Measurements from ENCODE around the gene TRIM16. TPM values are rescaled to one million over a fixed set of nuclear protein-coding genes. Genes with fewer than 3 reads are reported as not detected.
"Not testable (repeated sequence)": the region's sequence is repeated elsewhere in the genome, so short reads cannot be mapped to it uniquely, and the experiment has no call there.

The TRIM16 gene
- total RNA-seq, 2 experiments from 2014 or later = 13.9 to 17.8 TPM

DNA sequence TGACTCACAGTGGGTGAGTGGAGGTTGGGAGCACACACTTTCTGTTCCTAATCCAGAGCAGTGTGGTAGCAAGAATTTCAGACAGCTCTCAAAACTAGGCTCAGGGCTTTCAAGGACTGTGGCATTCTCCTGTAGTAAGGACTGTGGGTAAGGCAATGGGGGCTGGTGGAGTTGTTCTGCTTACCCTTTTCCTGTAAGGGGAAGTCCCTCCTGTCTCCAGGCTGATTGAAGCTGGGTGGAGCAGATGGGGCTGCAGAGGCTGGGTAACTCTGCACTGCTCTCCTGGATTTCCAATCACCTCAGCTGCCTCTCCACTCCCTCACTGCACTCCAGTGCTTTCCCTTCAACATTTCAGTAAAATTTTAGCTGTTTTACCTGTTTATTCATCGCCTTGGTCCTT, 3.4 kb upstream of the TRIM16 start:
- POLR2A ChIA-PET; H3K27ac Mint-ChIP-seq; H3K27me3 Mint-ChIP-seq; H3K36me3 Mint-ChIP-seq (ENCODE audit: low read depth); CTCF ChIA-PET; H3K4me3 Mint-ChIP-seq; intact Hi-C loops (cut with micrococcal nuclease); H3K9me3 Mint-ChIP-seq; ATAC-seq; DNase-seq: not testable (repeated sequence)
- H3K4me1 Mint-ChIP-seq (ENCODE audit: low read depth) = peaks cover 15% of the 10 kb centered on the region

DNA sequence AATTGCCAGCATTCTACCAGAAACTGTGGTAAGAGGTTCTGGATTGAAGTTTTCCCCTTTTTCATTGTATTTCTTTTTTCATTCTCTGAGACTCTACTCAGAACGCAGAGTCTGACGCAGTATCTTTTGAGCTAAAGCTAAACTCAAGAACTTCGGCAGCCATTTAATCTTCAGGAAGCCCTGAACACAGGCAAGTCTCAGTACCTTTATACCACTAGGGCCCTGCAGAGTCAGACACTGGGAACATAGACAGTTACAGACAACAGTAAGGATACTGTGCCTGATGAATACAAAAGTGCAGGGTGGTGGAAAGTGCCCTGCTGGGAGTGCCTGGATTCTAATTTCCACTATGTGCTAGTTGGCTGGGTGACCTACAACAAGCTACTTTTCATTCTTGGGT, 976 bp downstream of the TRIM16 start:
- ATAC-seq; intact Hi-C loops (cut with micrococcal nuclease); H3K27ac Mint-ChIP-seq; CTCF ChIA-PET; H3K9me3 Mint-ChIP-seq; DNase-seq; H3K27me3 Mint-ChIP-seq; POLR2A ChIA-PET: not testable (repeated sequence)
- H3K4me3 Mint-ChIP-seq = peak overlapping the region; percentile 94
- peaks cover 17% of the 10 kb centered on the region for H3K36me3 Mint-ChIP-seq (ENCODE audit: low read depth)
- H3K4me1 Mint-ChIP-seq (ENCODE audit: low read depth) = peaks cover 25% of the 10 kb centered on the region

DNA sequence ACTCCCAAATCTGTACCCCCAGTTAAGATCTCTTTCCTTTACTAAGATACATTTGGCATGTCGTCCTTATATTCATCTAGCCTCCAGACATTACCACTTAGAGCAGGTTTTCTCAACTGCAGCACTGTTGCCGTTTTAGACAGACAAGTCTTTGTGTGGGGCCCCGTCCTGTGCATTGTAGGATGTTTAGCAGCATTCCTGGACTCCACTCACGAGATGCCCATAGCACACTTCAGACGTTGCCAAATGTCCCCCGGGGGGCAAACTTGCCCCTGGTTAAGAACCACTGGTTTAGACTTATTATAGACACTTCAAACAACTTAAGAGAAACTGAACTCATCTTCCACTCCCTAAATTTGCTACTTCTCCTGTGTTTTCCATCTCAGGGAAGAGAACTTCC, 8.1 kb downstream of the TRIM16 start:
- H3K4me3 Mint-ChIP-seq; CTCF ChIA-PET; H3K9me3 Mint-ChIP-seq; H3K27ac Mint-ChIP-seq; ATAC-seq; intact Hi-C loops (cut with micrococcal nuclease); DNase-seq; POLR2A ChIA-PET; H3K27me3 Mint-ChIP-seq: not testable (repeated sequence)
- Mint-ChIP-seq H3K36me3 (ENCODE audit: low read depth) (peaks cover 39% of the 10 kb centered on the region), H3K4me1 (ENCODE audit: low read depth) (peaks cover 10% of the 10 kb centered on the region)

DNA sequence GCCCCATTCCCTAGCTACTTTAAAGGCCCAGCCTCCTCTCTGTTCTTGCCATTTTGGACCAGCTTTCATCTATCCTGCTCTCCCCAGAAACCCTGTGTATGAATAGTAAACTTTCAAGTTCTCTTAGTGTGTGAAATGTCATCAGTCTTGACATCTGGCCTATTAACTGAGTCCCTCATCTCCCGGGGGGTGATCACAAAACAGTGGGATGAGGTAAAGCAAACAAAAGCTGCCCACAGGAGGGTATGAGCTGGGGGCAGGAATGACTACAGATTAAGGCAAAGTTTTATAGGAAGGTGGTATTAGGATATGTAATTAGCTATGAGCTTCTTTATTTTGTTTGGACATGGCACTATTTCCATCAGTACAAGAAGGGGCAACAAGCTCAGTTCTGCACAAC, 9.5 kb downstream of the TRIM16 start:
- DNase-seq; CTCF ChIA-PET; ATAC-seq; H3K9me3 Mint-ChIP-seq; H3K4me3 Mint-ChIP-seq; H3K4me1 Mint-ChIP-seq (ENCODE audit: low read depth); POLR2A ChIA-PET; H3K27ac Mint-ChIP-seq; intact Hi-C loops (cut with micrococcal nuclease); H3K27me3 Mint-ChIP-seq: not testable (repeated sequence)
- H3K36me3 Mint-ChIP-seq (ENCODE audit: low read depth) = peaks cover 37% of the 10 kb centered on the region

DNA sequence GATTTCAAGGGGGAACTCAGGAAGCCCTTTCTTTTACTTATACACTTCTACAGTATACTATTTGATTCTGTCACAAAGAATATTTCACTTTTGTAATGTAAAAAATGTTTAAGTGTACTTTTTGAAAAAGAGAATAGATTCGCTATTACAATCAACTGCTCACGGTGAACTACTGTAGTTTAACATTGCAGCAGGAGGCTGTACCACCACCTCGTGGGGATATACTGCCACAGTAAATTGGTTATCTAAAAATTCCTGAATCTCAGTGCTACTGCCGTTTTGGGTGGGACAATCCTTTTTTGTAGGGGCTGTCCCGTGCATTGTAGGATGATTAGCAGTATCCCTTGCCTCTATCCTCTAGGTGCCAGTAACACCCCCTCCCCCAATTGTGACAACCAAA, 14.6 kb downstream of the TRIM16 start:
- H3K27me3 Mint-ChIP-seq; intact Hi-C loops (cut with micrococcal nuclease); ATAC-seq; H3K27ac Mint-ChIP-seq; CTCF ChIA-PET; H3K4me3 Mint-ChIP-seq; H3K4me1 Mint-ChIP-seq (ENCODE audit: low read depth); POLR2A ChIA-PET; H3K9me3 Mint-ChIP-seq; DNase-seq: not testable (repeated sequence)
- H3K36me3 Mint-ChIP-seq (ENCODE audit: low read depth) = peaks cover 33% of the 10 kb centered on the region

DNA sequence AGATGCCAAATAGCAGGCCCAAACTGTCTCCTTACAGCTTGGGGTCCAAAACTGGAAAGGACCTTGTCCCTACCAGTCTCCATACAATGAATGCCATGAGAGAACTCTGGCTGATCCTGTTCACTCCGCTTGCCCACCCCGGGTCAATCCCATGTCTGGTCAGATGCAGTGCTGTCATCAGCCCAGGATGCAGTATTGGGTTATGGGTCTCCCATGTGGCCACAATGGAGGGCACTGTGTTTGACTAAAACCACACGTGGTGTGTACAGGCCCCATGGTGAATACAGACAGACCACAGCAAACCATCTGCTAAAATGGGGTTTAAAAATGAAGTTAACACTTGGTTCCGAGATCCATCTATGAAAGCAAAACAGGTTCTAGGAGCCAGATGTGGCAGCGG, 20.4 kb downstream of the TRIM16 start:
- TF ChIP-seq, protein P1, sequence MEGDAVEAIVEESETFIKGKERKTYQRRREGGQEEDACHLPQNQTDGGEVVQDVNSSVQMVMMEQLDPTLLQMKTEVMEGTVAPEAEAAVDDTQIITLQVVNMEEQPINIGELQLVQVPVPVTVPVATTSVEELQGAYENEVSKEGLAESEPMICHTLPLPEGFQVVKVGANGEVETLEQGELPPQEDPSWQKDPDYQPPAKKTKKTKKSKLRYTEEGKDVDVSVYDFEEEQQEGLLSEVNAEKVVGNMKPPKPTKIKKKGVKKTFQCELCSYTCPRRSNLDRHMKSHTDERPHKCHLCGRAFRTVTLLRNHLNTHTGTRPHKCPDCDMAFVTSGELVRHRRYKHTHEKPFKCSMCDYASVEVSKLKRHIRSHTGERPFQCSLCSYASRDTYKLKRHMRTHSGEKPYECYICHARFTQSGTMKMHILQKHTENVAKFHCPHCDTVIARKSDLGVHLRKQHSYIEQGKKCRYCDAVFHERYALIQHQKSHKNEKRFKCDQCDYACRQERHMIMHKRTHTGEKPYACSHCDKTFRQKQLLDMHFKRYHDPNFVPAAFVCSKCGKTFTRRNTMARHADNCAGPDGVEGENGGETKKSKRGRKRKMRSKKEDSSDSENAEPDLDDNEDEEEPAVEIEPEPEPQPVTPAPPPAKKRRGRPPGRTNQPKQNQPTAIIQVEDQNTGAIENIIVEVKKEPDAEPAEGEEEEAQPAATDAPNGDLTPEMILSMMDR (IDR thresholded peaks at IDR 0.05) = no peak
- no peak for DNase-seq
- no peaks in the 10 kb centered on the region for H3K9me3 Mint-ChIP-seq
- no peak overlapping the region for H3K27ac Mint-ChIP-seq
- peaks cover 31% of the 10 kb centered on the region for H3K36me3 Mint-ChIP-seq (ENCODE audit: low read depth)
- CTCF ChIA-PET = no interaction called here
- no peak for ATAC-seq
- no peaks in the 10 kb centered on the region for H3K4me1 Mint-ChIP-seq (ENCODE audit: low read depth)
- H3K27me3 Mint-ChIP-seq = no peaks in the 10 kb centered on the region
- intact Hi-C loops (cut with micrococcal nuclease) = no loop called here
- no peak overlapping the region for H3K4me3 Mint-ChIP-seq
- POLR2A ChIA-PET = no interaction called here

DNA sequence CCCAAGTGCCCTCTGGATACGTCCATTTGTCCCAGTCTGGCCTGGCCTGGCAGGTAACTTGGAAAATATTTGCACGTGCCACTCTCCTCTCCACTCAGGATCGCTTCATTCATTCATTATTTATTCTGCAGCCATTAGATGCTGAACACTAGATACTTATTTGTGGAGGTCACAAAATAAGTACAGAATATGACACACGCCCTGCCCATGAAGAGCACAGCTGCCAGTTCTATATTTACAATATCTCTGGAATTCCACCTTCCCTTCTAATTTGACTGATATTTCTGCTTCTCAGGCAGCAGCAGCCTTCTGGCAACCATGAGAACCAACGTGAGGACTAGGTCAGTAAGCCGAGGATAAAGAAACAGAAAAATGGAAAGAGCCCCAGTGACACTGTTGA, 20.9 kb downstream of the TRIM16 start:
- POLR2A ChIA-PET = no interaction called here
- Mint-ChIP-seq H3K9me3 (no peaks in the 10 kb centered on the region), H3K36me3 (ENCODE audit: low read depth) (peaks cover 31% of the 10 kb centered on the region), H3K27ac (no peak overlapping the region), H3K4me1 (ENCODE audit: low read depth) (no peaks in the 10 kb centered on the region), H3K4me3 (no peak overlapping the region), H3K27me3 (no peaks in the 10 kb centered on the region)
- no peak for ATAC-seq
- TF ChIP-seq, protein P1 (IDR thresholded peaks at IDR 0.05) = no peak
- intact Hi-C loops (cut with micrococcal nuclease) = no loop called here
- CTCF ChIA-PET = no interaction called here
- DNase-seq = no peak

DNA sequence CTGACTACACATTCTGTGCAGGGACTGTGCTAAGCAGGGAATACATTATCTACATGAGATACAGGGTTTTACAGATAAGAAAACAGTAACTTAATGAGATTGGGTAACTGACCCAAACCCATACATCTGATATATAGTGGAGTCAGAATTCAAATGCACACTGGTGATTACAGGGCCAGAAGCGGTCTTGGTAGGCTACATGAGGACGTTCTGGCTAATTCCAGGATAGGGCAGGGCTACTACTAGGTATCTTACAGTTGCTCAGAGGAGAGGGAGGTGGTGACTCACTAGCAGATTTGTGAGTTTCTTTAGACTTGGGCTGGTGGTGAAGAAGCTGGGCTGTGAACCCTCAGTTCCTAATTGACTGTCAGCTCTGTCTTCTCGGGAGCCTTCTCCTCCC, 21.4 kb downstream of the TRIM16 start:
- no peaks in the 10 kb centered on the region for H3K9me3 Mint-ChIP-seq
- TF ChIP-seq, protein P1 (IDR thresholded peaks at IDR 0.05) = no peak
- H3K27ac Mint-ChIP-seq = no peak overlapping the region
- no peaks in the 10 kb centered on the region for H3K27me3 Mint-ChIP-seq
- ChIA-PET POLR2A (no interaction called here), CTCF (no interaction called here)
- ATAC-seq (no peak), DNase-seq (no peak)
- H3K4me3 Mint-ChIP-seq = no peak overlapping the region
- H3K4me1 Mint-ChIP-seq (ENCODE audit: low read depth) = no peaks in the 10 kb centered on the region
- peaks cover 29% of the 10 kb centered on the region for H3K36me3 Mint-ChIP-seq (ENCODE audit: low read depth)
- intact Hi-C loops (cut with micrococcal nuclease) = no loop called here

Data from activated CD8-positive, alpha-beta T cell treated with anti-CD3 and anti-CD28 coated beads for 36 hours (primary cell).